ENCODE data around the gene KDM8. TPM values are rescaled to one million over a fixed set of nuclear protein-coding genes. Genes with fewer than 3 reads are reported as not detected.

Gene KDM8
- total and polyA plus RNA-seq, 2 experiments from 2014 or later, result 5.1 to 5.7 TPM

- H2AFZ ChIP-seq, result no peak overlapping the region
- H3F3A ChIP-seq (replicated peaks; ENCODE audit: low read depth), result no peaks in the 10 kb centered on the region
- no peaks in the 10 kb centered on the region for H3K9me3 Mint-ChIP-seq
- H3K27ac ChIP-seq (ENCODE audit: low read depth), result no peak overlapping the region
- peaks cover 12% of the 10 kb centered on the region for H3K4me1 ChIP-seq (ENCODE audit: insufficient read depth)
- peaks cover 8% of the 10 kb centered on the region; the same call in 2 of the 3 replicates for H3K4me1 Mint-ChIP-seq
- no peak overlapping the region for H3K4me3 Mint-ChIP-seq
- no peaks in the 10 kb centered on the region for H3K27me3 ChIP-seq (ENCODE audit: insufficient read depth)
- peaks cover 8% of the 10 kb centered on the region; the same call in 1 of the 2 replicates for H3K9me2 ChIP-seq (ENCODE audit: insufficient read depth)
- H4K20me1 ChIP-seq (replicated peaks; ENCODE audit: insufficient read depth), result no peaks in the 10 kb centered on the region; the same call in 1 of the 2 replicates
- no peak for DNase-seq (ENCODE audit: low spot score)
- TF ChIP-seq STAT1 (IDR thresholded peaks at IDR 0.05; ENCODE audit: unreplicated experiment), result no peak
- no peak for TF ChIP-seq POLR2AphosphoS5 (IDR thresholded peaks at IDR 0.05; ENCODE audit: low read depth)
- no peak for TF ChIP-seq REST (IDR thresholded peaks at IDR 0.05; ENCODE audit: unreplicated experiment)
- TF ChIP-seq ZNF331 (CRISPR knock-in tag; IDR thresholded peaks at IDR 0.05; ENCODE audit: low read depth), result no peak
- TF ChIP-seq ETS1 (IDR thresholded peaks at IDR 0.05), result no peak
- TF ChIP-seq EZH2phosphoT487 (IDR thresholded peaks at IDR 0.05; ENCODE audit: unreplicated experiment), result no peak
- H3K36me3 ChIP-seq (ENCODE audit: insufficient read depth), result no peaks in the 10 kb centered on the region
- H3K4me3 ChIP-seq, result no peak overlapping the region
- no peak overlapping the region for H3K4me2 ChIP-seq
- no peaks in the 10 kb centered on the region for H3K79me2 ChIP-seq (replicated peaks; ENCODE audit: insufficient read depth)
- H3K36me3 Mint-ChIP-seq (ENCODE audit: low read depth), result no peaks in the 10 kb centered on the region
- ATAC-seq, result no peak
- no peaks in the 10 kb centered on the region for H3K27me3 Mint-ChIP-seq (ENCODE audit: insufficient read depth, low read depth, poor library complexity)
- H3K27ac Mint-ChIP-seq, result no peak overlapping the region
Observed at GRCh38 chr16:27265982-27266381, 62.7 kb downstream of the KDM8 start.

GRCh38 chr16:27267037-27267677, 63.8 kb downstream of the KDM8 start:
- H3K4me2 ChIP-seq, result no peak overlapping the region
- H3K4me3 ChIP-seq, result no peak overlapping the region
- H3K27me3 Mint-ChIP-seq (ENCODE audit: insufficient read depth, low read depth, poor library complexity), result no peaks in the 10 kb centered on the region

More at GRCh38 chr16:27267037-27267677, 63.8 kb downstream of the KDM8 start:
- H3K4me3 Mint-ChIP-seq, result no peak overlapping the region; the same call in 2 of the 3 replicates
- no peak overlapping the region for H2AFZ ChIP-seq
- no peaks in the 10 kb centered on the region for H3F3A ChIP-seq (replicated peaks; ENCODE audit: low read depth)
- no peak overlapping the region for H3K27ac ChIP-seq (ENCODE audit: low read depth)
- H3K4me1 Mint-ChIP-seq, result peaks cover 8% of the 10 kb centered on the region; the same call in 2 of the 3 replicates
- no peaks in the 10 kb centered on the region for H3K36me3 ChIP-seq (ENCODE audit: insufficient read depth)
- peaks cover 7% of the 10 kb centered on the region for H3K4me1 ChIP-seq (ENCODE audit: insufficient read depth)
- no peak for DNase-seq (ENCODE audit: low spot score)
- no peaks in the 10 kb centered on the region for H3K79me2 ChIP-seq (replicated peaks; ENCODE audit: insufficient read depth)
- no peak overlapping the region for H3K27ac Mint-ChIP-seq
- no peaks in the 10 kb centered on the region for H3K27me3 ChIP-seq (ENCODE audit: insufficient read depth)
- no peaks in the 10 kb centered on the region; the same call in 2 of the 3 replicates for H3K9me3 Mint-ChIP-seq
- ATAC-seq, result no peak
- peaks cover 8% of the 10 kb centered on the region; the same call in 1 of the 2 replicates for H3K9me2 ChIP-seq (ENCODE audit: insufficient read depth)
- TF ChIP-seq JUNB (IDR thresholded peaks at IDR 0.05; ENCODE audit: unreplicated experiment), result no peak
- H4K20me1 ChIP-seq (replicated peaks; ENCODE audit: insufficient read depth), result no peaks in the 10 kb centered on the region; the same call in 1 of the 2 replicates
- H3K36me3 Mint-ChIP-seq (ENCODE audit: low read depth), result peaks cover 1% of the 10 kb centered on the region; the same call in 2 of the 3 replicates
